Astrocyte of the cerebellum (primary cell): Measurements from ENCODE around the gene NDUFA8.
A peak's percentile ranks its signal among the peaks of the same experiment; 100 is the strongest.

ENCODE experiments used
- DNase-seq: peaks from one replicate; pipeline ENCODE4 v3.0.0-alpha.2; 2011; ENCODE audit warnings: low read depth
- H3K4me3 ChIP-seq: 2 replicates; pipeline ENCODE4 v1.5.1; 2011; ENCODE audit warnings: mild to moderate bottlenecking, low read depth, low read length, moderate library complexity
- CTCF ChIP-seq: IDR thresholded peaks from 2 replicates; pipeline ENCODE4 v1.5.1; 2012; ENCODE audit warnings: low read length, low read depth, moderate library complexity, mild to moderate bottlenecking; ENCODE audit errors: missing control alignments
- in situ Hi-C: cut with HindIII; loops from 2 replicates; pipeline ENCODE4 v1.10.0; 2017; ENCODE audit warnings: low sequenced_read_pairs

NDUFA8 gene

GRCh38 chr9:122158202-122158601 is 1.4 kb downstream of the NDUFA8 start:
- H3K4me3 ChIP-seq, result no peak overlapping the region

GRCh38 chr9:122155796-122156195 is 3.8 kb downstream of the NDUFA8 start:
- no peak for TF ChIP-seq CTCF
- in situ Hi-C loops, result no loop called here
- DNase-seq, result no peak
- no peak overlapping the region for H3K4me3 ChIP-seq

More at GRCh38 chr9:122158202-122158601, 1.4 kb downstream of the NDUFA8 start:
- TF ChIP-seq CTCF, result peak; percentile 68
- in situ Hi-C loops, result no loop called here
- DNase-seq, result peak; percentile 22

- in situ Hi-C loops, result no loop called here
These were observed 8.2 kb downstream of the NDUFA8 start for GRCh38 chr9:122151267-122151828.

GRCh38 chr9:122145592-122145863 is 14.1 kb downstream of the NDUFA8 start:
- H3K4me3 ChIP-seq, result no peak overlapping the region
- in situ Hi-C loops, result no loop called here
- DNase-seq, result no peak
- no peak for TF ChIP-seq CTCF

More at GRCh38 chr9:122151267-122151828, 8.2 kb downstream of the NDUFA8 start:
- DNase-seq, result no peak
- H3K4me3 ChIP-seq, result no peak overlapping the region
- TF ChIP-seq CTCF, result no peak

GRCh38 chr9:122144836-122145591 is 14.6 kb downstream of the NDUFA8 start:
- in situ Hi-C loops, result no loop called here
- no peak overlapping the region for H3K4me3 ChIP-seq
- no peak for DNase-seq
- peak; percentile 58 for TF ChIP-seq CTCF

- H3K4me3 ChIP-seq, result no peak overlapping the region
- no peak for DNase-seq
- TF ChIP-seq CTCF, result no peak
- in situ Hi-C loops, result no loop called here
These were observed 15.6 kb downstream of the NDUFA8 start for GRCh38 chr9:122143876-122144405.
